ENCODE data around the gene SHC4.

Gene SHC4

DNA sequence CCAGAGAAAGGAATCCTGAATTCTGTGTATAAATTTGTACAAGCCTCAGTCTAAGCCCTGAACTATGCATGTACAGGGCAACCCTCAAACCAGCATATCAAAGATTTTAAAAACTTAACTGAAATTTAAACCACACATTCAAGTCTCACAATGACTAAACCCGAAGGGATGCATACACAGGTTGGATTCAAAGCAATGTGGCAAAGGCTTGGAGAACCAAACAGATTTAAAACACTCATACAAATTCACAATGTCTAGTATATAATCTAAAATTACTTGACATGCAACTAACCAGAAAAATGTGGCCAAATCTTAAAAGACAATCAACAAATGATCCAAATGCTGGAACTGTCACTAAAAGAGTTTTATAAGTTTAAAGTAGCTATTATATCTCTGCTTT is 189.2 kb downstream of the SHC4 start:
- no peak for TF ChIP-seq ZFX (IDR thresholded peaks at IDR 0.05; ENCODE audit: borderline replicate concordance)
- TF ChIP-seq, protein P1, sequence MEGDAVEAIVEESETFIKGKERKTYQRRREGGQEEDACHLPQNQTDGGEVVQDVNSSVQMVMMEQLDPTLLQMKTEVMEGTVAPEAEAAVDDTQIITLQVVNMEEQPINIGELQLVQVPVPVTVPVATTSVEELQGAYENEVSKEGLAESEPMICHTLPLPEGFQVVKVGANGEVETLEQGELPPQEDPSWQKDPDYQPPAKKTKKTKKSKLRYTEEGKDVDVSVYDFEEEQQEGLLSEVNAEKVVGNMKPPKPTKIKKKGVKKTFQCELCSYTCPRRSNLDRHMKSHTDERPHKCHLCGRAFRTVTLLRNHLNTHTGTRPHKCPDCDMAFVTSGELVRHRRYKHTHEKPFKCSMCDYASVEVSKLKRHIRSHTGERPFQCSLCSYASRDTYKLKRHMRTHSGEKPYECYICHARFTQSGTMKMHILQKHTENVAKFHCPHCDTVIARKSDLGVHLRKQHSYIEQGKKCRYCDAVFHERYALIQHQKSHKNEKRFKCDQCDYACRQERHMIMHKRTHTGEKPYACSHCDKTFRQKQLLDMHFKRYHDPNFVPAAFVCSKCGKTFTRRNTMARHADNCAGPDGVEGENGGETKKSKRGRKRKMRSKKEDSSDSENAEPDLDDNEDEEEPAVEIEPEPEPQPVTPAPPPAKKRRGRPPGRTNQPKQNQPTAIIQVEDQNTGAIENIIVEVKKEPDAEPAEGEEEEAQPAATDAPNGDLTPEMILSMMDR (IDR thresholded peaks at IDR 0.05) = no peak
- H3K27ac ChIP-seq = no peak overlapping the region

Data from 22Rv1 (cell line).